HepG2 (cell line): ENCODE data around the gene RMND5A. TPM values are rescaled to one million over a fixed set of nuclear protein-coding genes. Genes with fewer than 3 reads are reported as not detected.
"Not testable (repeated sequence)": the region's sequence is repeated elsewhere in the genome, so short reads cannot be mapped to it uniquely, and the experiment has no call there.

Experiments used
- ATAC-seq: fragments of 200-7000 bp; cut with Tn5 transposase; 3 replicates; pipeline ENCODE4 v1.9.1; 2020; ENCODE audit warnings: mild to moderate bottlenecking, moderate library complexity
- BruUV-seq: library from RNA; stranded (reverse); fragments of 400-500 nt; replicated peaks from 2 replicates; lab custom pipeline; 2021; lab: Mats Ljungman, UMichigan
- CTCF ChIA-PET: fragments of 300-600 bp; formaldehyde crosslinking; extraction: SDS; loops from one replicate; lab custom pipeline; 2021; ENCODE audit warnings: low total read pairs, inconsistent platforms, low intra/inter-chr PET ratio; lab: Yijun Ruan, JAX
- POLR2A ChIA-PET: fragments of 350-600 bp; sonication (Branson Sonifier 250); formaldehyde crosslinking; loops from one replicate; lab custom pipeline; 2020; ENCODE audit warnings: antibody characterized with exemption, inconsistent platforms; lab: Yijun Ruan, JAX
- DNase-seq: peaks from one replicate; pipeline ENCODE4 v3.0.0-alpha.2; 2015; ENCODE audit warnings: low spot score
- FAIRE-seq: peaks from 3 replicates; lab custom pipeline; 2011; peaks lifted over from hg19 to GRCh38; lab: Jason Lieb, UNC
- H2AFZ ChIP-seq: one replicate; pipeline ENCODE4 v1.6.1; 2011; ENCODE audit warnings: low read length, inconsistent platforms
- H3K27ac ChIP-seq: fragments of 300-600 bp; 3 replicates; pipeline ENCODE4 v1.8.0; 2011; ENCODE audit warnings: mixed run types, mild to moderate bottlenecking, mixed read lengths, low read length, inconsistent platforms; ENCODE audit not compliant: insufficient read depth; ENCODE audit errors: extremely low read length
- H3K27me3 ChIP-seq, 2 experiments: fragments of 200-600 bp in 1 of 2; 2 replicates in 1 of 2; 3 replicates in 1 of 2; pipeline versions ENCODE4 v1.6.0 to v1.8.0; 2011; ENCODE audit warnings: low read length in 2 of 2, mild to moderate bottlenecking in 2 of 2, moderate library complexity in 2 of 2, inconsistent platforms in 1 of 2; ENCODE audit not compliant: insufficient read depth in 2 of 2, control insufficient read depth in 1 of 2
- H3K36me3 ChIP-seq, 2 experiments: fragments of 200-600 bp in 1 of 2; replicated peaks in 1 of 2; 2 replicates in 1 of 2; 3 replicates in 1 of 2; pipeline versions ENCODE4 v1.5.1 to v1.8.0; 2011; ENCODE audit warnings: low read length in 2 of 2, inconsistent platforms in 1 of 2; ENCODE audit not compliant: insufficient read depth in 2 of 2, control insufficient read depth in 1 of 2
- H3K4me1 ChIP-seq: 2 replicates; pipeline ENCODE4 v1.5.1; 2012; ENCODE audit warnings: low read length, inconsistent platforms; ENCODE audit not compliant: insufficient read depth
- H3K4me2 ChIP-seq: 2 replicates; pipeline ENCODE4 v1.6.0; 2011; ENCODE audit warnings: low read depth, low read length, inconsistent platforms
- H3K4me3 ChIP-seq, 3 experiments: fragments of 200-600 bp in 1 of 3; sonication (generic), shearing (Covaris generic) in 1 of 3; replicated peaks in 1 of 3; 2 replicates each; pipeline ENCODE4 v1.5.1; 2011 to 2016; ENCODE audit warnings: low read length in 3 of 3, inconsistent platforms in 2 of 3, low read depth in 2 of 3, mild to moderate bottlenecking in 2 of 3, control low read depth in 1 of 3, mixed read lengths in 1 of 3; ENCODE audit not compliant: insufficient read depth in 1 of 3
- H3K79me2 ChIP-seq: one replicate; pipeline ENCODE4 v1.6.1; 2011; ENCODE audit warnings: low read length, inconsistent platforms; ENCODE audit not compliant: insufficient read depth
- H3K9ac ChIP-seq: 2 replicates; pipeline ENCODE4 v1.6.0; 2011; ENCODE audit warnings: mild to moderate bottlenecking, low read depth, low read length, inconsistent platforms; ENCODE audit not compliant: insufficient read depth
- H3K9me3 ChIP-seq: 2 replicates; pipeline ENCODE4 v1.5.1; 2012; ENCODE audit warnings: mild to moderate bottlenecking, low read length
- H4K20me1 ChIP-seq: 2 replicates; pipeline ENCODE4 v1.6.0; 2011; ENCODE audit warnings: inconsistent platforms, mild to moderate bottlenecking, low read length, moderate library complexity; ENCODE audit not compliant: insufficient read depth
- CBX2 ChIP-seq, 2 experiments: fragments of 200-600 bp in 1 of 2; sonication (generic); formaldehyde crosslinking in 1 of 2; IDR thresholded peaks; 2 replicates each; pipeline versions ENCODE4 v1.7.0 to v1.8.1; 2018 to 2022; ENCODE audit warnings: low read depth in 2 of 2, low read length in 1 of 2, mild to moderate bottlenecking in 1 of 2, missing genetic modification reagents in 1 of 2
- CREB3 ChIP-seq: sonication (generic); formaldehyde crosslinking; IDR thresholded peaks from 2 replicates; pipeline ENCODE4 v1.5.0; 2020; ENCODE audit warnings: missing genetic modification reagents
- DPF2 ChIP-seq: sonication (generic); formaldehyde crosslinking; IDR thresholded peaks from 2 replicates; pipeline ENCODE4 v1.4.0; 2020; ENCODE audit warnings: mild to moderate bottlenecking, low read depth, missing genetic modification reagents, borderline replicate concordance
- ELF3 ChIP-seq: IDR thresholded peaks from 2 replicates; pipeline ENCODE4 v1.6.1; 2016; ENCODE audit warnings: missing genetic modification reagents, missing compliant biosample characterization
- HMG20A ChIP-seq: IDR thresholded peaks from 2 replicates; pipeline ENCODE4 v1.6.1; 2016; ENCODE audit warnings: borderline replicate concordance
- NR2C2 ChIP-seq: sonication (generic); formaldehyde crosslinking; IDR thresholded peaks from 2 replicates; pipeline ENCODE4 v1.4.0; 2020; ENCODE audit warnings: missing genetic modification reagents, mild to moderate bottlenecking, moderate library complexity, borderline replicate concordance
- PAX8 ChIP-seq: sonication (generic); formaldehyde crosslinking; IDR thresholded peaks from 2 replicates; pipeline ENCODE4 v1.8.0; 2022; ENCODE audit warnings: mild to moderate bottlenecking, missing genetic modification reagents, borderline replicate concordance
- PHF21A ChIP-seq: sonication (generic); formaldehyde crosslinking; IDR thresholded peaks from 2 replicates; pipeline ENCODE4 v1.5.0; 2020; ENCODE audit warnings: mild to moderate bottlenecking, missing genetic modification reagents
- PHF5A ChIP-seq: IDR thresholded peaks from one replicate; pipeline ENCODE4 v1.6.1; 2018; ENCODE audit warnings: low read depth, missing genetic modification reagents; ENCODE audit not compliant: unreplicated experiment
- ZNF124 ChIP-seq: sonication (generic); formaldehyde crosslinking; IDR thresholded peaks from 2 replicates; pipeline ENCODE4 v1.4.0; 2020; ENCODE audit warnings: missing genetic modification reagents
- ZNF484 ChIP-seq: sonication (generic); formaldehyde crosslinking; IDR thresholded peaks from 2 replicates; pipeline ENCODE4 v1.5.1; 2020; ENCODE audit warnings: mild to moderate bottlenecking, low read depth, missing genetic modification reagents, borderline replicate concordance
- ZNF549 ChIP-seq: sonication (generic); formaldehyde crosslinking; IDR thresholded peaks from 2 replicates; pipeline ENCODE4 v1.5.0; 2020; ENCODE audit warnings: missing genetic modification reagents
- ZNF570 ChIP-seq: sonication (generic); formaldehyde crosslinking; IDR thresholded peaks from 2 replicates; pipeline ENCODE4 v1.4.0; 2020; ENCODE audit warnings: mild to moderate bottlenecking, missing genetic modification reagents, borderline replicate concordance
- WGBS: methylation state at CpG from one replicate; pipeline ENCODE4 v1.1.6; 2017; ENCODE audit warnings: low lambda C conversion rate; 5-methylcytosine and 5-hydroxymethylcytosine counted together
- in situ Hi-C: cut with HindIII; loops from 2 replicates; pipeline ENCODE4 v1.10.0; 2017; ENCODE audit warnings: low pct_unique_long_range_greater_than_20kb; ENCODE audit not compliant: extremely low pct_ligation_motif_present
- intact Hi-C: fragments of 100-400 bp; cut with micrococcal nuclease; formaldehyde crosslinking; loops from one replicate; pipeline ENCODE4 v1.10.0; 2022; ENCODE audit not compliant: unreplicated experiment
- polyA plus RNA-seq, 8 experiments: library from polyadenylated mRNA; depleted of rRNA in 3 of 8; stranded (reverse) in 7 of 8; unstranded in 1 of 8; fragments of >200 nt; fragmentation: Illumina TruSeq in 4 of 8; extraction: Trizol in 4 of 8; gene quantifications; 2 replicates each; pipeline versions ENCODE4 v1.2.1 to v1.2.3, GENCODE V29; 2011 to 2016; ENCODE audit warnings: low read depth in 4 of 8, missing spikeins in 1 of 8, mixed read lengths in 1 of 8; ENCODE audit not compliant: insufficient read depth in 1 of 8
- total RNA-seq, 5 experiments: library from RNA; depleted of rRNA; stranded (reverse); fragments of >200 nt; fragmentation: Illumina TruSeq; extraction: Trizol; gene quantifications; 2 replicates each; pipeline ENCODE4 v1.2.3, GENCODE V29; 2016; ENCODE audit warnings: low read depth in 1 of 5

Gene RMND5A
- total and polyA plus RNA-seq, 2 of the 13 experiments (the other 11 are each of a cell fraction or from before 2014, with no cell fraction given) = 31.0 to 66.4 TPM

DNA sequence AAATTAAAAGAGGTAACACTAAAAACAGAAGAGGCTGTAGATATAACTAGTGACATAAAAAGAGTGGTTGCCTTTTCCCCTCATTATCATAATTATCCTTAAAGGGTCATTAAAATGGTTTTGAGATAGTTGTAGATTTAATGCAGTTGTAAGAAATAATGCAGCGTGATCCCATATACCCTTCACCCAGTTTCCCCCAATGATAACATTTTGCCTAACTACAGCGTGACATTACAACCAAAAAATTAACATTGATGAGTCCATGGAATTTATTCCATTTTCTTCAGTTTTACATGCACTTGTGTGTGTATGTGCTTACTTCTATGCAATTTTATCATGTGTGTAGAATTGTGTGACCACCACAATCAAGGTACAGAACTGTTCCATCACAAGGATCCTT, 13.2 kb upstream of the RMND5A start:
- Histone ChIP-seq H3K4me3 (no peak overlapping the region), H3K27ac (no peak overlapping the region), H3K79me2 (no peaks in the 10 kb centered on the region), H3K27me3 (no peaks in the 10 kb centered on the region), H3K4me2 (no peak overlapping the region), H3K4me1 (peaks cover 24% of the 10 kb centered on the region), H3K9ac (no peak overlapping the region), H4K20me1 (no peaks in the 10 kb centered on the region), H3K9me3 (0 out of 2 replicates have a peak, but pooled peaks cover 3% of the 10 kb centered on the region), H3K36me3 (no peaks in the 10 kb centered on the region), H2AFZ (no peak overlapping the region)
- ChIA-PET CTCF (no interaction called here), POLR2A (no interaction called here)
- in situ Hi-C loops = no loop called here
- intact Hi-C loops = no loop called here
- no peak for FAIRE-seq
- TF ChIP-seq PHF21A = no peak
- TF ChIP-seq ZNF124 (CRISPR knock-in tag) = no peak
- TF ChIP-seq ZNF484 (CRISPR knock-in tag) = no peak
- no peak for TF ChIP-seq NR2C2
- TF ChIP-seq CREB3 = no peak
- TF ChIP-seq HMG20A (CRISPR knock-in tag) = no peak
- no peak for TF ChIP-seq PAX8 (CRISPR knock-in tag)
- TF ChIP-seq DPF2 = no peak
- no peak for TF ChIP-seq ZNF549 (CRISPR knock-in tag)
- no peak for TF ChIP-seq CBX2 (IDR thresholded peaks at IDR 0.05; ENCODE audit: low read depth, low read length)
- no peak for TF ChIP-seq CBX2 (CRISPR knock-in tag; IDR thresholded peaks at IDR 0.05; ENCODE audit: low read depth)
- no peak for TF ChIP-seq ZNF570
- no peak for TF ChIP-seq PHF5A (CRISPR knock-in tag)
- no peak for TF ChIP-seq ELF3 (CRISPR knock-in tag)
- WGBS = 84% methylated on average over 2 of the region's 2 CpGs
- ATAC-seq = no peak
- no peak for DNase-seq
- no TSS peak for BruUV-seq

- H3K4me1 ChIP-seq = peaks cover 24% of the 10 kb centered on the region
- H4K20me1 ChIP-seq, in situ Hi-C loops, H3K4me2 ChIP-seq, H3K36me3 ChIP-seq, H3K4me3 ChIP-seq, H3K27me3 ChIP-seq, CTCF ChIA-PET, FAIRE-seq, H2AFZ ChIP-seq, ATAC-seq, POLR2A ChIA-PET, H3K9me3 ChIP-seq, intact Hi-C loops, H3K27ac ChIP-seq, BruUV-seq, DNase-seq, H3K9ac ChIP-seq, H3K79me2 ChIP-seq: not testable (repeated sequence)
- WGBS = 65% methylated on average over 4 of the region's 4 CpGs
These were observed 12.0 kb upstream of the RMND5A start for GRCh38 chr2:86708126-86708525.

- POLR2A ChIA-PET, H3K27ac ChIP-seq, H3K4me2 ChIP-seq, BruUV-seq, H3K27me3 ChIP-seq, ATAC-seq, H4K20me1 ChIP-seq, H3K9me3 ChIP-seq, CTCF ChIA-PET, H2AFZ ChIP-seq, FAIRE-seq, DNase-seq, H3K9ac ChIP-seq, in situ Hi-C loops, H3K36me3 ChIP-seq, intact Hi-C loops, H3K4me3 ChIP-seq, H3K79me2 ChIP-seq: not testable (repeated sequence)
- H3K4me1 ChIP-seq = peaks cover 15% of the 10 kb centered on the region
- 74% methylated on average over 2 of the region's 3 CpGs for WGBS
These were observed 5.4 kb upstream of the RMND5A start for GRCh38 chr2:86714579-86715173.
